H7 (cell line): Measurements from ENCODE around the gene SBF2. TPM values are rescaled to one million over a fixed set of nuclear protein-coding genes. Genes with fewer than 3 reads are reported as not detected.
"Not testable (repeated sequence)": the region's sequence is repeated elsewhere in the genome, so short reads cannot be mapped to it uniquely, and the experiment has no call there.

ENCODE experiments used
- DNase-seq: peaks from one replicate; pipeline ENCODE4 v3.0.0; 2012
- H3K27me3 ChIP-seq: 2 replicates; pipeline ENCODE4 v1.6.0; 2011; ENCODE audit warnings: mild to moderate bottlenecking, low read length; ENCODE audit not compliant: control insufficient read depth, insufficient read depth
- H3K36me3 ChIP-seq: replicated peaks from 2 replicates; pipeline ENCODE4 v1.5.1; 2011; ENCODE audit warnings: low read length; ENCODE audit not compliant: control insufficient read depth, insufficient read depth
- H3K4me3 ChIP-seq: 2 replicates; pipeline ENCODE4 v1.5.1; 2011; ENCODE audit warnings: low read depth, mild to moderate bottlenecking, control low read depth, low read length, moderate library complexity; ENCODE audit not compliant: insufficient read depth
- total RNA-seq: library from RNA; depleted of rRNA; stranded (reverse); fragments of >200 nt; shearing (Covaris generic); gene quantifications from 2 replicates; pipeline ENCODE4 v1.2.3, GENCODE V29; 2014

Gene SBF2
- total RNA-seq, 1 experiment from 2014 or later = 34.5 TPM

DNA sequence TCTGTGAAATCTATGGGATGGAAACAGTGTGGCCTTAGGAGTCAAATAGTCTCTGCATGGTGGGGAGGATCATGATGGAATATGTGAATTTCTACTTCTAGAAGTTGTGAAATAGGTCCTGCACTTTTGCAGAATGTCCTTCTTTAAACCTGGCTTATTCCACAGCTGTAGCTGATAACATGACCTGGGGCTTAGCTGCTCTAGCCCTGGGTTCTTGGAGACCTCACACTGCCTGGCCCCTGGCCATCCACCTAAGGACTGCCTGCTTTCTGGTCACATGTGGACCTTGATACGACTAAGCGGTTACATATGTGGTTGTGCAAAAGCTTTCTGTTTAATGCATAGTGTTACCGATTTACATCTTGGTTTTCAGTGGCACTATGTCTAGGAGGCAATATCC lies 541.9 kb downstream of the SBF2 start:
- Histone ChIP-seq H3K36me3 (no peaks in the 10 kb centered on the region; the same call in none of the 2 replicates), H3K27me3 (no peaks in the 10 kb centered on the region), H3K4me3 (no peak overlapping the region)
- DNase-seq = no peak

DNA sequence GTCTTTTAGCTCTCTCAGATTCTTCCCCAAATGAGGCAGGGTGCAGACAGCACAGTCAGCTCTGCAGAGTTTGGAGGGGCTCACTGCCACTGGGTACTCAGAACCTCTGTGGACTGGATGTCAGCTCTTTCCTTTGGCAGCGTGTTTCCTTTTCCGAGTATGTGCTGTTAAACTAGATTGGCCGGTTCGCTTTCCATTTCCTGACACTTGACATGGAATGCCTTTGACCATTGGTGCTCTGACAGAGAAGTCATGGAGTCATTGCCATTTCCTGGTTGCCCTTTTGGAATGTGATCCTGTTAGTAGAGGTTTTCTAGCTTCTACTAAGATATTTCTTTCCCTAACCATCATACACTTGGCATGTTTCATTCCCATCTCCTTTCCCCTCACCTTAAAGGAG lies 543.5 kb downstream of the SBF2 start:
- no peaks in the 10 kb centered on the region; the same call in none of the 2 replicates for H3K36me3 ChIP-seq
- DNase-seq = peak; percentile 6
- no peaks in the 10 kb centered on the region for H3K27me3 ChIP-seq
- H3K4me3 ChIP-seq = no peak overlapping the region

DNA sequence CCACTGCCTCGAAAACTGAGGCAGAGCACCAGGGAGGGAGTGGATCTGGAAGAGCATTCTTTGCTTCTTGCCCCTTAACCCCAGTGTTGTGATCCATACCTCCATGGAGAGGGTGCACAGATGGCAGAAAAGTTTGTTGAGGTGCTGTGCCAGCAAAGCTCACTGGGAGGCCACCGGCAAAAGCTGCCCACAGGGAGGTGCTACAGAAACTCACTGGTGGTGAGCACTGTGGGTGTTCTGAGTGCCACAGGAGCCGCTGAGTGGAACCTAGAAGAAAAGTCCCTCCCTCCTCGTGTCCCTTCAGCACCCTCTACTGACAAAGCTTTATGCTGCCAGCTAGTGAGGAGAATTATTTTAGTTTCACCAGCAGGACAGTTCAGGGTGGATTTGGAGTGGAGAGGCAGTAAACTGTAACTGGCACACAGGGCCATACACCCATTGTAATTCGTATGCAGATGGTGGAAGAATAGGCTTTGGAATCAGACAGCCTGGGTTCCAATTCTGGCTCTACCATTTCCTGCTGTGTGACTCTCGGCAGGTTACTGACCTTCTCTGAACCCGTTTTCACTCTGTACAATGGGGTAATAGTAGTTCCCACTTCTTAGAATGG lies 545.6 kb downstream of the SBF2 start:
- Histone ChIP-seq H3K36me3 (no peaks in the 10 kb centered on the region; the same call in none of the 2 replicates), H3K4me3 (no peak overlapping the region), H3K27me3 (no peaks in the 10 kb centered on the region)
- peak; percentile 76 for DNase-seq

- no peak for DNase-seq
- no peaks in the 10 kb centered on the region; the same call in none of the 2 replicates for H3K36me3 ChIP-seq
- H3K4me3 ChIP-seq = no peak overlapping the region
- H3K27me3 ChIP-seq = no peaks in the 10 kb centered on the region
Observed at GRCh38 chr11:9747828-9748227, 546.2 kb downstream of the SBF2 start.

GRCh38 chr11:9747229-9747628 lies 546.8 kb downstream of the SBF2 start:
- Histone ChIP-seq H3K4me3 (no peak overlapping the region), H3K36me3 (peaks cover 2% of the 10 kb centered on the region), H3K27me3 (no peaks in the 10 kb centered on the region)
- no peak for DNase-seq

GRCh38 chr11:9745411-9746211 lies 548.4 kb downstream of the SBF2 start:
- no peak for DNase-seq
- no peak overlapping the region for H3K4me3 ChIP-seq
- peaks cover 4% of the 10 kb centered on the region for H3K36me3 ChIP-seq
- no peaks in the 10 kb centered on the region for H3K27me3 ChIP-seq

- DNase-seq, H3K4me3 ChIP-seq, H3K27me3 ChIP-seq: not testable (repeated sequence)
- H3K36me3 ChIP-seq = peaks cover 11% of the 10 kb centered on the region
Observed at GRCh38 chr11:9743512-9743911, 550.5 kb downstream of the SBF2 start.

GRCh38 chr11:9741260-9741659 lies 552.8 kb downstream of the SBF2 start:
- no peak overlapping the region for H3K4me3 ChIP-seq
- H3K27me3 ChIP-seq = no peaks in the 10 kb centered on the region
- H3K36me3 ChIP-seq = peaks cover 16% of the 10 kb centered on the region
- DNase-seq = no peak

- no peak for DNase-seq
- no peak overlapping the region for H3K4me3 ChIP-seq
- peaks cover 16% of the 10 kb centered on the region for H3K36me3 ChIP-seq
- H3K27me3 ChIP-seq = no peaks in the 10 kb centered on the region
Observed at GRCh38 chr11:9740202-9740883, 553.7 kb downstream of the SBF2 start.

- no peaks in the 10 kb centered on the region for H3K27me3 ChIP-seq
- peaks cover 16% of the 10 kb centered on the region for H3K36me3 ChIP-seq
- H3K4me3 ChIP-seq = no peak overlapping the region
- DNase-seq = no peak
Observed at GRCh38 chr11:9739123-9739900, 554.7 kb downstream of the SBF2 start.

- no peak for DNase-seq
- peaks cover 16% of the 10 kb centered on the region for H3K36me3 ChIP-seq
- H3K27me3 ChIP-seq = no peaks in the 10 kb centered on the region
- no peak overlapping the region for H3K4me3 ChIP-seq
Observed at GRCh38 chr11:9738707-9739106, 555.3 kb downstream of the SBF2 start.

- no peak for DNase-seq
- Histone ChIP-seq H3K27me3 (no peaks in the 10 kb centered on the region), H3K4me3 (no peak overlapping the region), H3K36me3 (peaks cover 16% of the 10 kb centered on the region)
Observed at GRCh38 chr11:9738116-9738515, 555.9 kb downstream of the SBF2 start.

DNA sequence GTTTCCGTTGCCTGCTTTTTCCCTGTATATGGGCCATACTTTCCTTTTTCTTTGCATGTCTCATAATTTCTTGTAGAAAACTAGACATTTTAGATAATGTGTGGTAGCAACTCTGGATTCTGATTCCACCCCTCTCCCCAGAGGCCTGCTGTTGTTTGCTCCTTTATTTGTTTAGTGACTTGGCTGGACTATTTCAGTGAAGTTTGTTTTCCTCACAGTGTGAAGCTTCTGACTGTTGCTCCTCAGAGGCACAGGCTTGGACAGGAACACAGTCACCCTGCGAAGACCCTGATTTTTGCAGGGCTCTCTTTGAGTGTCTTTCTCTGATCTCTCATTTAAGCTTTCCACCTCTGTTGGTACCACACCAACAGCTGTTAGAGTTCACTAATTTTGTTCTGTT lies 557.7 kb downstream of the SBF2 start:
- no peak for DNase-seq
- no peaks in the 10 kb centered on the region for H3K27me3 ChIP-seq
- H3K4me3 ChIP-seq = no peak overlapping the region
- peaks cover 20% of the 10 kb centered on the region for H3K36me3 ChIP-seq

- H3K36me3 ChIP-seq = peaks cover 18% of the 10 kb centered on the region
- H3K4me3 ChIP-seq = no peak overlapping the region
- no peaks in the 10 kb centered on the region for H3K27me3 ChIP-seq
- no peak for DNase-seq
Observed at GRCh38 chr11:9735919-9736318, 558.1 kb downstream of the SBF2 start.
